CD4-positive, alpha-beta T cell (primary cell): ENCODE measurements around the gene COL24A1. TPM values are rescaled to one million over a fixed set of nuclear protein-coding genes. Genes with fewer than 3 reads are reported as not detected.

Source experiments
- ATAC-seq: fragments of 200-7000 bp; cut with Tn5 transposase; one replicate; pipeline ENCODE4 v1.10.0; 2022; ENCODE audit warnings: mild to moderate bottlenecking; ENCODE audit not compliant: poor library complexity
- CTCF ChIA-PET: fragments of 350-600 bp; sonication (Branson Sonifier 250); formaldehyde crosslinking; loops from one replicate; lab custom pipeline; 2021; ENCODE audit warnings: antibody characterized with exemption, inconsistent platforms; lab: Charles Lee
- POLR2A ChIA-PET: fragments of 350-600 bp; sonication (Branson Sonifier 250); formaldehyde crosslinking; loops from one replicate; lab custom pipeline; 2021; ENCODE audit warnings: antibody characterized with exemption, inconsistent platforms; lab: Charles Lee
- DNase-seq, 14 experiments: peaks; one replicate each; pipeline ENCODE4 v3.0.0-alpha.2; 2013 to 2020; ENCODE audit warnings: mixed read lengths in 2 of 14
- H3K27ac ChIP-seq, 2 donors: one replicate each; pipeline versions ENCODE4 v1.5.1 to v1.7.0; 2013; ENCODE audit warnings: low read length in 2 of 2, low read depth in 1 of 2, mild to moderate bottlenecking in 1 of 2
- H3K27me3 ChIP-seq, 2 experiments: 1 replicate in 1 of 2; 2 replicates in 1 of 2; pipeline versions ENCODE4 v1.6.1 to v1.7.0; 2013; ENCODE audit warnings: low read length in 2 of 2, control low read depth in 1 of 2, mild to moderate bottlenecking in 1 of 2, moderate library complexity in 1 of 2; ENCODE audit not compliant: insufficient read depth in 2 of 2, control insufficient read depth in 1 of 2
- H3K36me3 ChIP-seq: one replicate; pipeline ENCODE4 v1.6.1; 2013; ENCODE audit warnings: low read length, control low read depth; ENCODE audit not compliant: insufficient read depth
- H3K4me1 ChIP-seq: one replicate; pipeline ENCODE4 v1.6.1; 2013; ENCODE audit warnings: low read length, control low read depth; ENCODE audit not compliant: insufficient read depth
- H3K4me3 ChIP-seq: one replicate; pipeline ENCODE4 v1.5.1; 2013; ENCODE audit warnings: mild to moderate bottlenecking, low read length, moderate library complexity
- H3K9me3 ChIP-seq, 2 experiments: 1 replicate in 1 of 2; 2 replicates in 1 of 2; pipeline versions ENCODE4 v1.6.1 to v1.7.0; 2013; ENCODE audit warnings: low read length in 2 of 2, mild to moderate bottlenecking in 2 of 2, control low read depth in 1 of 2, moderate library complexity in 1 of 2; ENCODE audit not compliant: control insufficient read depth in 1 of 2, insufficient read depth in 1 of 2
- H3K27ac Mint-ChIP-seq: one replicate; pipeline ENCODE4 v1.8.0; 2020; ENCODE audit warnings: mixed read lengths
- H3K27me3 Mint-ChIP-seq: one replicate; pipeline ENCODE4 v1.8.0; 2021; ENCODE audit warnings: mixed read lengths
- H3K36me3 Mint-ChIP-seq: one replicate; pipeline ENCODE4 v1.8.0; 2021; ENCODE audit warnings: low read depth, mixed read lengths
- H3K4me1 Mint-ChIP-seq: one replicate; pipeline ENCODE4 v1.8.0; 2021; ENCODE audit warnings: low read depth, mixed read lengths
- H3K4me3 Mint-ChIP-seq: one replicate; pipeline ENCODE4 v1.8.0; 2020; ENCODE audit warnings: mild to moderate bottlenecking, mixed read lengths
- H3K9me3 Mint-ChIP-seq: one replicate; pipeline ENCODE4 v1.8.0; 2020; ENCODE audit warnings: mixed read lengths
- CTCF ChIP-seq: fragments of 200-600 bp; IDR thresholded peaks from one replicate; pipeline ENCODE4 v1.8.0; 2022; ENCODE audit warnings: antibody characterized with exemption, mild to moderate bottlenecking
- intact Hi-C, 2 experiments: fragments of 100-400 bp; cut with DNase I in 1 of 2; cut with micrococcal nuclease in 1 of 2; formaldehyde crosslinking; loops; one replicate each; pipeline versions ENCODE4 v1.15.1 to v1.9.0; 2023 to 2025; cut with DNase I, micrococcal nuclease
- total RNA-seq, 174 experiments: library from RNA in 2 of 174; stranded (reverse) in 2 of 174; gene quantifications; one replicate each; pipeline ENCODE4 v1.2.3 and lab custom pipeline; 2021 to 2026

COL24A1 gene
- total RNA-seq, 2 experiments from 2014 or later: 0.25 TPM; not detected in 1

DNA sequence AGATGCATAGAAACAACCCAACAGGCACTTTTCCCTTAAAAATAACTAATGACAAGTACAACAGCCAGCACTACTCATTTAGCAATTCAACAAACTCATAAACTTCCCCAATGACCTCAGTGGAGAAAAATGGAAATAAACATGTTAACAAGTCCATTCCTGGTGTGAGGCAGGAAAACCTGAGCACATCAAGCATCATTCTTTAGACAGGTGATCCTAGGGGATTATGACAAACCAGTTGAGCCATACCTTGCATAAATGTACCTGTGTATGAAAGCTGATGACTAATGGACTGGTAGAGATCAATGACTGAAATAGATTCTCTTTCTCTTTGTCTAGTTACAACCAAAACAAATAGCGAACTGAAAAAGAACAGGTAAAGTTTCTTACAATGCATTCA, 7.0 kb downstream of the COL24A1 start:
- peaks cover 13% of the 10 kb centered on the region for H3K27me3 Mint-ChIP-seq
- H3K4me1 ChIP-seq: no peaks in the 10 kb centered on the region
- H3K9me3 Mint-ChIP-seq: no peaks in the 10 kb centered on the region
- H3K4me3 Mint-ChIP-seq: no peak overlapping the region
- no peak overlapping the region for H3K27ac ChIP-seq
- no peaks in the 10 kb centered on the region for H3K4me1 Mint-ChIP-seq
- H3K4me3 ChIP-seq: no peak overlapping the region
- no peak for DNase-seq
- intact Hi-C loops: no loop called here
- H3K9me3 ChIP-seq: peaks cover 0 to 2% of the 10 kb centered on the region in 2 experiments
- TF ChIP-seq CTCF: no peak
- POLR2A ChIA-PET: no interaction called here
- peaks cover 5 to 6% of the 10 kb centered on the region in 2 experiments for H3K27me3 ChIP-seq
- no peak for ATAC-seq
- H3K36me3 ChIP-seq: no peaks in the 10 kb centered on the region
- H3K27ac Mint-ChIP-seq: no peak overlapping the region
- H3K36me3 Mint-ChIP-seq: no peaks in the 10 kb centered on the region
- CTCF ChIA-PET: no interaction called here

DNA sequence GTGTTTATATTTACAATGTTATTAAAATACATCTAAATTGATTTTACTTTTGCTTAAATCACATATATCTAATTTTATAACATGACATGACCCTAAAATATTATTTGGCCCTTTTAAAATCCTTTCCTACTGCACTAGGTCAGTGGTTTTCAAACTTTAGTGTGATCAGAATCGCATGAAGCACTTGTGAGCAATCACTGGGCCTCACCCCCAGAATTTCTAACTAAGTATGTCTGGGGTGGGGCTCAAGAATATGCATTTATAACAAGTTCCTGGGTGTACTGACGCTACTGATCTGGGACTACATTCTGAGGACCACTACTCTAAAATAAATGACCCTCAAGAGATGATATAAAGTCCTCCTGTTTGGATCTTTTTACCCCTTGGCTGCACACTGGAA, 8.8 kb downstream of the COL24A1 start:
- H3K9me3 ChIP-seq: no peaks in the 10 kb centered on the region
- CTCF ChIA-PET: no interaction called here
- intact Hi-C loops: no loop called here

DNA sequence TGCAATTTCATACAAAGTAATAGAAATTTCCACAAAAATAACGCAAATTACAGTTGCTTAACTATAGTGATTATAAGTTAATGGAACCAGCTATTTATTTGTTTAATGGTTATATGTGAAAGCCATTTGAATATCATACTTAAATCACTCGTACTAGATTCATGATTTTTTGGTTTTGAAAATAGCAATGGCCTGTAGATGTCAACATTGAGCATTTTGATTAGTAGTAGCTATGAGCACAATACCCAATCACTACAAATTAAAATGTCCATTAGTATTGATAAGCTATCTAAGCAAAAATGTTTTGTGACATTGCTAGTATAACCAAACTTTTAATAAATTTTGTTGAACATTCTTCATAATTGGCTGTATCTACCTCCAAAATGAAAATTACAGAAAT, 10.0 kb downstream of the COL24A1 start:
- ChIA-PET CTCF (no interaction called here), POLR2A (no interaction called here)
- no peaks in the 10 kb centered on the region for H3K9me3 Mint-ChIP-seq
- Histone ChIP-seq H3K27ac (no peak overlapping the region), H3K36me3 (no peaks in the 10 kb centered on the region), H3K4me1 (no peaks in the 10 kb centered on the region), H3K4me3 (no peak overlapping the region), H3K27me3 (no peaks in the 10 kb centered on the region), H3K9me3 (no peaks in the 10 kb centered on the region)
- no peak overlapping the region for H3K27ac Mint-ChIP-seq
- H3K27me3 Mint-ChIP-seq: peaks cover under 1% of the 10 kb centered on the region
- ATAC-seq: no peak
- H3K4me1 Mint-ChIP-seq: no peaks in the 10 kb centered on the region
- no peaks in the 10 kb centered on the region for H3K36me3 Mint-ChIP-seq
- DNase-seq: no peak
- TF ChIP-seq CTCF: no peak
- intact Hi-C loops: no loop called here
- no peak overlapping the region for H3K4me3 Mint-ChIP-seq

More for the DNA sequence above, 8.8 kb downstream of the COL24A1 start:
- Mint-ChIP-seq H3K27me3 (peaks cover 5% of the 10 kb centered on the region), H3K27ac (no peak overlapping the region), H3K9me3 (no peaks in the 10 kb centered on the region), H3K36me3 (no peaks in the 10 kb centered on the region), H3K4me3 (no peak overlapping the region), H3K4me1 (no peaks in the 10 kb centered on the region)
- TF ChIP-seq CTCF: no peak
- no peaks in the 10 kb centered on the region for H3K27me3 ChIP-seq
- no peaks in the 10 kb centered on the region for H3K36me3 ChIP-seq
- POLR2A ChIA-PET: no interaction called here
- H3K27ac ChIP-seq: no peak overlapping the region
- DNase-seq: no peak
- no peaks in the 10 kb centered on the region for H3K4me1 ChIP-seq
- ATAC-seq: no peak
- no peak overlapping the region for H3K4me3 ChIP-seq
